Left renal pelvis (tissue), 4 donors: ENCODE results near the gene OR52E4. TPM values are rescaled to one million over a fixed set of nuclear protein-coding genes. Genes with fewer than 3 reads are reported as not detected.

Experiments used
- DNase-seq, 4 donors: peaks; one replicate each; pipeline ENCODE4 v3.0.0-alpha.2; 2013; ENCODE audit warnings: low read depth in 4 of 4, low spot score in 3 of 4
- polyA plus RNA-seq, 4 donors: library from polyadenylated mRNA; unstranded; fragments of 120-200 nt; gene quantifications; one replicate each; pipeline ENCODE4 v1.2.1, GENCODE V29; 2013; ENCODE audit not compliant: insufficient read length in 4 of 4

The OR52E4 gene
- polyA plus RNA-seq, 4 donors: not detected

DNA sequence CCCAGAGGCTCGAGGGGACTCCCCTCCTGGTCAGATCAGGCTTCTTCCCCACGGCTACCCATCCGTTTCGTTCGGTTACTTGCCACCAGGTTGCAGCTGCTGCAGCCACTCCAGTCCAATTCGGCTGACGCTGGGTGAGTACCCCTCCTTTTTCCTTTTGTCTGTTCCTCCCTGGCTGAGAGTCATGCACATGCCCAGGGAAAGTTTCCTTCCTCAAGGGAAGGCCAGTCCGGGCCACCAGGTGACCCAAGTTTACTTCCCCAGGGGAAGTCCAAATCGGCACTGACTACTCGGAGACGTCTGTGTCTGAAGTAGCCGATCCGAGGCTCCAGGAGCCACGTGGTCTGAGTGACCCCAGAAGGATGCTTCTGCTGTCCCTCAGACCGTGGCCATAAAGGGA lies 48.4 kb downstream of the OR52E4 start:
- no peak for DNase-seq

DNA sequence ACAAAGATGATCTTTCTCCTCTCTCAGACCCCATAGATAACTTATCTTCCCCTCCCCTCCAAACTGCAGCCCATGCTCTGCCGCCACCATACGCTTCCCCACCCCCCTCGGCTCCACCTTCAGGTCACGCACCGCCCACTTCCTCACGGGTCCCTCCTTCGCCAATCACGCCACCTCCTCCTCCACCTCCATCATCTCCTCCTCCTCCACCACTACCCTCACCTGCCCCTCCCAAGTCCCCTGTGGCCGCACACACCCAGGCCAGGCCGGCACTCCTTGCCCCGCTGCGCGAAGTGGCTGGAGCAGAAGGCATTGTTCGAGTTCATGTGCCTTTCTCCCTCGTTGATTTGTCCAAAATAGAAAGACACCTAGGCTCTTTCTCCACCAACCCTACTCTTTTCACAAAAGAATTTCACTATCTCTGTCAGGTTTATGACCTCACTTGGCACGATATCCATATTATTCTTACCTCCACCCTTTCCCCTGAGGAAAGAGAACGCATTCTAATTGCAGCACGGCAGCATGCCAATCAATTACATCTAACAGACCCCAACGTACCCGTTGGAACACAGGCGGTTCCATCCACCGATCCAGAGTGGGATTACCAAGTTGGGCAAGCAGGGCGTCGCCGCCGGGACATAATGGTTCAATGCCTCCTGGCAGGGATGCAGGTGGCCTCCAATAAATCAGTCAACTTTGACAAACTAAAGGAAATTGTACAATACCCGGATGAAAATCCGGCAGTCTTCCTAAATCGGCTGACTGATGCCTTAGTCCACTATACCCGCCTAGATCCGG lies 49.3 kb downstream of the OR52E4 start:
- DNase-seq: no peak

DNA sequence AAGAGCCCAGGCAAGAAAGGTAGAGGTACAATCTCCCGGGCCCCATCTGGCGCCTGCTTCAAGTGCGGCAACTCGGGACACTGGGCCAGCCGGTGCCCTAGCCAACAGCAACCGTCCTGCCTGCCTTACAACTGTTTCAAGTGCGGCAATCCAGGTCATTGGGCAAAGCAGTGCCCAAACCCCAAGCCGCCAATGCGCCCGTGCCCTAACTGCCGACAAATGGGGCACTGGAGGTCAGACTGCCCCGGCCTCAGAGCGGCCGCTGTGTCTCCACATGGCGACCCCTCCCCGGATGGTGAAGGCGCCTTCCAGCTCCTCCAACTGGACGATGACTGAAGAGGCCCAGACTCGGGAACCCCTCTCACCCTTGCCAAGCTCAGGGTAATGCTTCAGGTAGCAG lies 50.2 kb downstream of the OR52E4 start:
- DNase-seq: no peak

DNA sequence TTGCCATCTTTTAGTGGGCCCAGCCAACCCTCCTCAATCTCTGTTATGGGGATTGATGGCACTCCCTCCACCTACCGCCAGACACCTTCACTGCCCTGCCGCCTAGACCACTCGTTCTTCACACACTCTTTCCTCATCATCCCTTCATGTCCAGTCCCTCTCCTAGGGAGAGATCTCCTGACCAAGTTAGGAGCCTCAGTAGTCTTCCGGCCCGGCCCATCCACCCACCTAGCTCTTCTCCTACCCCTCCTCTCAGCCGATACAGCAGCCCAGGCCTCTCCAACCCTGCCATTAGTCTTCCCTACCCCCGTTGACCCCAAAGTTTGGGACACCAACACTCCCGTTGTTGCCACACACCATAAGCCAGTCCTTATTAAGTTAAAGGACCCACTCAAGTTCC lies 50.6 kb downstream of the OR52E4 start:
- no peak for DNase-seq

DNA sequence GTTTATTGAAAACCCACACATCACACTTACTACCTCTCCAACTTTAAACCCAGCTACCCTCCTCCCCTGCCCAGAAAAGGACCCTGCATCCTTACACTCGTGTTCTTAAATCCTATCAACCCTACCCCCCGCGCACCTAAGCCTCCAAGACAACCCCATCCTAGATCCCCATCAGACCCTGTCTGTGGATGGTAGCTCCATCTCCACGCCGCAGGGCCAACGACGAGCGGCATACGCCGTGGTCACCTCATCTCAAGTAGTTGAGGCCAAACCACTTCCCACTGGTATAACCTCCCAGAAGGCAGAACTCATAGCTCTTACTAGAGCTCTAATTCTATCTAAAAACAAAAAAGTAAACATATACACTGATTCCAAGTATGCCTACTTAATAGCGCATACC lies 52.2 kb downstream of the OR52E4 start:
- DNase-seq: no peak

DNA sequence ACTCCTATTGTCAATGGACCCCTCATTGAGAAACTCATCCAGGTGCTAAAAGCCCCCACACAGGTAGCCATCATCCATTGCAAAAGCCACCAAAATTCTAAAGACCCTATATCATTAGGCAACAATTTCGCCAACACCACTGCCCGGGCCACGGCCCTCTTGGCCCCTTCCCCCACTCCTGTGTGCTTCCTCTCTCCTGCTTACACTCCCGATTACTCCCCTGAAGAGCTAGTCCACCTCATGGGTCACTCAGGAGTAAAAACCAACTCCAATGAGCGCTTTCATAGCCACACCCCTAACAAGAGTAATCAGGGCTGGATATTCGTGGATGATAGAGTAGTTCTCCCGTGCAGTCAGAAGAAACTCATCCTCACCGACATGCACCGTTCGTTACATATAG lies 52.7 kb downstream of the OR52E4 start:
- DNase-seq: no peak

Other genes starting within 250 kb of the OR52E4 start
- 10 to 100 TPM; 39.6 to 45.2 (median 43.2) TPM for gene TRIM5, start 195.6 kb upstream of the OR52E4 start, polyA plus RNA-seq
- gene TRIM22, start 190.8 kb upstream of the OR52E4 start, polyA plus RNA-seq: 10 to 100 TPM in 2 of 4 donors, 1 to 10 TPM in 2; 8.4 to 23.5 (median 9.3) TPM
- gene OR56B1, start 144.2 kb upstream of the OR52E4 start, polyA plus RNA-seq: not detected
- gene OR52N4, start 126.4 kb upstream of the OR52E4 start, polyA plus RNA-seq: not detected
- gene OR52N5, start 97.3 kb upstream of the OR52E4 start, polyA plus RNA-seq: not detected
- not detected for gene OR52N1, start 89.4 kb upstream of the OR52E4 start, polyA plus RNA-seq
- not detected for gene OR52N2, start 71.7 kb upstream of the OR52E4 start, polyA plus RNA-seq
- not detected for gene OR52E6, start 38.7 kb upstream of the OR52E4 start, polyA plus RNA-seq
- gene OR52E8, start 22.9 kb upstream of the OR52E4 start, polyA plus RNA-seq: not detected
- not detected for gene OR52E5, start 12.6 kb downstream of the OR52E4 start, polyA plus RNA-seq
- gene OR56A3, start 61.6 kb downstream of the OR52E4 start, polyA plus RNA-seq: not detected
- not detected for gene OR56A5, start 87.9 kb downstream of the OR52E4 start, polyA plus RNA-seq
- gene OR52L1, start 106.4 kb downstream of the OR52E4 start, polyA plus RNA-seq: not detected
- under 1 TPM in 1 of 4 donors, not detected in 3; 0.06 TPM for gene OR56A4, start 126.3 kb downstream of the OR52E4 start, polyA plus RNA-seq
- not detected for gene OR56A1, start 150.1 kb downstream of the OR52E4 start, polyA plus RNA-seq
- under 1 TPM in 1 of 4 donors, not detected in 3; 0.22 TPM for gene OR56B4, start 227.1 kb downstream of the OR52E4 start, polyA plus RNA-seq